HG03442 (cell line): ENCODE results near the gene DNASE1L2.
"Not testable (repeated sequence)": the region's sequence is repeated elsewhere in the genome, so short reads cannot be mapped to it uniquely, and the experiment has no call there.

Experiments
- ATAC-seq: cut with Tn5 transposase; IDR thresholded peaks from one replicate; pipeline ENCODE4 v1.9.1; 2021; ENCODE audit warnings: mild to moderate bottlenecking, moderate library complexity; ENCODE audit not compliant: unreplicated experiment

DNASE1L2 gene

DNA sequence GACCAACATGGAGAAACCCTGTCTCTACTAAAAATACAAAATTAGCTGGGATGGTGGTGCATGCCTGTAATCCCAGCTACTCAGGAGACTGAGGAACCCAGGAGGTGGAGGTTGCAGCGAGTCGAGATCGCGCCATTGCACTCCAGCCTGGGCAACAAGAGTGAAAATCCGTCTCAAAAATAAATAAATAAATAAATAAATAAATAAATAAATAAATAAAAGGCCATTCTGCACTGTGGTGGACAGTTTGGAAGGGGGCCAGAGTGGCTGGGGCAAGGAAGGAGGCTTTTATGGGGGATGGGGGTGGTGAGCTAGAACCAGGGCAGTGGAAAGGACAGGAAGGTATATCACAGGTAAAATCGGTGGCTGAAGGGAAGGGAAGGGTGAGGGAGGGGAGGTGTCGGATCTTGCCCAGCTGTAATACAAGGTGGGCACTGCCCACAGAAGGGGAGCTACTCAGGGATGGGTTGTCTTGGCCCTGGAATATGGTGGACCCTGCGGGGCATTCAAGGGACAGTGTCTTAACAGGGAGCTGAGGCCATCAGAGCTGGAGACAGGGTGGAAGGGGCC, 33.0 kb upstream of the DNASE1L2 start:
- ATAC-seq: not testable (repeated sequence)

GRCh38 chr16:2204416-2205103, 31.7 kb upstream of the DNASE1L2 start:
- no peak for ATAC-seq

GRCh38 chr16:2205104-2205966, 30.9 kb upstream of the DNASE1L2 start, which contains the start of gene MLST8:
TSS of gene MLST8 (plus strand) at chr16:2205454. CDS start at chr16:2206086, 632 bp downstream.
- peak; percentile 75 for ATAC-seq

DNA sequence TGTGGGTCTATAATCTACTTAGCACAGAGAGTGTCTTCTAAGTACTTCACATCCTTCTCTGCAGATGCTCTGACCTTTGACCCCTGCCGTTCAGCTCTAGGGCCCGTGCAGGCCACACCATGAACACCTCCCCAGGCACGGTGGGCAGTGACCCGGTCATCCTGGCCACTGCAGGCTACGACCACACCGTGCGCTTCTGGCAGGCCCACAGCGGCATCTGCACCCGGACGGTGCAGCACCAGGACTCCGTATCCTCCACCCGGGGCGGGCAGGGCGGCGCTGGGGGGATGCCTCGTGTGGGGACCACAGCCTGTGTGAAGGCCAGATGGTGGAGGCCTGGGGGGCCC, 30.3 kb upstream of the DNASE1L2 start:
- ATAC-seq: no peak

GRCh38 chr16:2206420-2206779, 29.8 kb upstream of the DNASE1L2 start:
- no peak for ATAC-seq

- ATAC-seq: no peak
Measured at GRCh38 chr16:2206780-2207433, 29.3 kb upstream of the DNASE1L2 start.

GRCh38 chr16:2207872-2208271, 28.4 kb upstream of the DNASE1L2 start:
- no peak for ATAC-seq

DNA sequence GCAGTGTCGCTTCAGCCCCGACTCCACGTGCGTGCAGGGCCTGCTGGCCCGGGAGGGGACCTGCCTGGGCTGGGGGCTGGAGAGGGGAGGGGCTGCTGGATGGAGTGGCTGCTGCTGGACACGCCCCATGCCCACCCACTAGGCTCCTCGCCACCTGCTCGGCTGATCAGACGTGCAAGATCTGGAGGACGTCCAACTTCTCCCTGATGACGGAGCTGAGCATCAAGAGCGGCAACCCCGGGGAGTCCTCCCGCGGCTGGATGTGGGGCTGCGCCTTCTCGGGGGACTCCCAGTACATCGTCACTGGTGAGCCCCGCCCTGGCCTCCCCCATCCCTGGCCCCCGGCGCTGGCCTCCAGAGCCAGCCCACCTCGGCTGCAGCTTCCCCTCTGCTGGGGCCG, 27.9 kb upstream of the DNASE1L2 start:
- no peak for ATAC-seq

DNA sequence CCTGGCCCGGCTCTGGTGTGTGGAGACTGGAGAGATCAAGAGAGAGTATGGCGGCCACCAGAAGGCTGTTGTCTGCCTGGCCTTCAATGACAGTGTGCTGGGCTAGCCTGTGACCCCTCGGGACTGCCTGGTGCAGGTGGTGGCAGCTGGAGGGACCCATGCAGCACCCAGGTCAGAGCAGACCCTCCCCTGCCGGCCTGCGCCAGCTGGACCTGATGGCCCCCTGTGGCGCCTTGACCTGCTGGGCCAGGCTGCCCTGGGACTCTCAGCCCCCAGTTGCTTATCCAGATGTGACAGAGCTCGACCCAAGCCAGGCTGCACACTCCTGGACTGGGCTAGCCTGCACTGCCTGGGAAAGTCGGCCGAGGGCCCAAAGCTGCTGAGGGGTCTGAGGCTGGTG, 27.5 kb upstream of the DNASE1L2 start:
- ATAC-seq: no peak

DNA sequence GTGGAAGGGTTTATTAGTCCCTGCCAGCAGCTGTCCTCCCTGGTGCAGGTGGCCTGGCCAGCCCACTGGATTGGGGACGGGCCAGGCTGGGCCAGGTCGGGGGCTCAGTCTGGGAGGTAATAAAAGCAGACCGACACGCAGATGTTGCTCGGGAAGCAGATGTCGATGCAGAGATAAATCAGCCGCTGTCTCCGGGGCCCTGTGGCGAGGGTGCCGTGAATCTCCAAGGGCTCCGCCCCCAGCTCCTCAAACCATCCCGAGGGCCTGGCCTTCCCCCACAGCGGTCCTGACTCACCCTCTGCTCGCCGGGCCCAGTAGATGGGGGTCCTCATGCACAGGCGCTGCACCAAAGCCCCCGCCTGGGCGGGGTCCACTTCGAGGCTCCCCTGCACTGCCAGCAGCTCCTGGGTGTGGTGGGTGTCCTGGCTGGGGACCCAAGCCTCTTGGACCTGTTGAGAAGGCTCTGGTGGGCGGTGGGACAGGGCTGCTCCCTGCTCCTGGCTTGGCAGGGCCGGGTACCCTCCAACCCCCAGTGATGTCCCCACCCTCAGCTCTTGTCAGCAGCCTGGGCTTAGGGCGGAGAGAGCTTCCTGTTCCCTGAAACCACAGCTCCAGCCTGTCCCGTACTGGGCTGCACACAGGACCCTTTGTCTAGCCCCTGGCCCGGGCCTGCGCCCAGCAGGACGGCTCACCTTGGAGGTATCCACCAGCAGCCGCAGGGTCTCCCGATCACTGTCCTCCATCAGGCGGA, 26.8 kb upstream of the DNASE1L2 start:
- ATAC-seq: no peak

DNA sequence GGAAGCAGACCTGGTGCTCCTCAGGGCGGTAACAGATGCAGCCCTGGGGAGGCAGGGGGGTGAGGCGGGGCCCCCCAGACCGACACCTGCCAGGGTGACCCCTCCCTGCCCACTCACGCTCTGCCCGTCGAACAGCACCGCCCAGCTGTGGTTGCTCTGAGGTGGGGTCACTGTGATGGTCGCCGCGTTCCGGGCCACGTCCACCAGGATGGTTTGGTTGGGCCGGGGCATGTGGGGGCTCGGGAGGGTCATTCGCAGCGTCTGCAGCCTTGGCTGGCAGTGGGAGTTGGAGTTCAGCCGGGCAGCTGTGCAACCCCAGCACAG, 26.3 kb upstream of the DNASE1L2 start:
- no peak for ATAC-seq

- no peak for ATAC-seq
Measured at GRCh38 chr16:2210386-2211365, 25.6 kb upstream of the DNASE1L2 start, which contains the start of gene BRICD5. TSS of gene BRICD5 (minus strand) at chr16:2210863. CDS start at chr16:2210833, 30 bp downstream.

GRCh38 chr16:2211923-2212347, 24.3 kb upstream of the DNASE1L2 start:
- ATAC-seq: no peak

GRCh38 chr16:2212362-2213324, 23.6 kb upstream of the DNASE1L2 start:
- no peak for ATAC-seq

GRCh38 chr16:2213817-2214718, 22.2 kb upstream of the DNASE1L2 start:
- peak; percentile 17 for ATAC-seq

- ATAC-seq: peak; percentile 82
Measured at GRCh38 chr16:2214719-2214968, 21.6 kb upstream of the DNASE1L2 start, which contains the start of gene PGP. TSS of gene PGP (minus strand) at chr16:2214840. CDS start at chr16:2214777, 63 bp downstream.

GRCh38 chr16:2216330-2216729, 19.9 kb upstream of the DNASE1L2 start:
- ATAC-seq: no peak
